NCI-H1930 (cell line): ENCODE data around the gene ALKBH4.
"Not testable (repeated sequence)": the region's sequence is repeated elsewhere in the genome, so short reads cannot be mapped to it uniquely, and the experiment has no call there.

ENCODE experiments used
- DNase-seq, 2 experiments: peaks; one replicate each; lab custom pipeline; 2025; lab: John Stamatoyannopoulos, UW

The ALKBH4 gene

GRCh38 chr7:102427019-102427405, 37.7 kb downstream of the ALKBH4 start:
- DNase-seq = no peak

GRCh38 chr7:102426268-102427018, 38.2 kb downstream of the ALKBH4 start:
- DNase-seq = no peak

GRCh38 chr7:102425639-102426267, 38.9 kb downstream of the ALKBH4 start:
- DNase-seq = no peak

- no peak for DNase-seq
These were observed 39.9 kb downstream of the ALKBH4 start for GRCh38 chr7:102424787-102425218.

GRCh38 chr7:102424129-102424551, 40.5 kb downstream of the ALKBH4 start:
- no peak for DNase-seq

- DNase-seq = no peak
These were observed 42.9 kb downstream of the ALKBH4 start for GRCh38 chr7:102421706-102422240.

- no peak for DNase-seq
These were observed 46.1 kb downstream of the ALKBH4 start for GRCh38 chr7:102418592-102418991.

GRCh38 chr7:102417105-102417504, 47.6 kb downstream of the ALKBH4 start:
- DNase-seq = no peak

GRCh38 chr7:102416406-102416805, 48.3 kb downstream of the ALKBH4 start:
- DNase-seq = no peak

- DNase-seq = no peak
These were observed 48.9 kb downstream of the ALKBH4 start for GRCh38 chr7:102415685-102416225.

- DNase-seq = no peak
These were observed 51.1 kb downstream of the ALKBH4 start for GRCh38 chr7:102413611-102414010.

- DNase-seq = no peak
These were observed 51.6 kb downstream of the ALKBH4 start for GRCh38 chr7:102413091-102413490.

GRCh38 chr7:102412548-102412947, 52.1 kb downstream of the ALKBH4 start:
- no peak for DNase-seq

- DNase-seq = no peak
These were observed 53.7 kb downstream of the ALKBH4 start for GRCh38 chr7:102410918-102411317.

- no peak for DNase-seq
These were observed 54.5 kb downstream of the ALKBH4 start for GRCh38 chr7:102410123-102410522.

GRCh38 chr7:102409340-102409739, 55.3 kb downstream of the ALKBH4 start:
- DNase-seq = no peak

GRCh38 chr7:102408530-102408929, 56.1 kb downstream of the ALKBH4 start:
- not testable (repeated sequence) for DNase-seq

GRCh38 chr7:102407910-102408309, 56.8 kb downstream of the ALKBH4 start:
- no peak for DNase-seq
